HG03469 (cell line): ENCODE data around the gene MED8.

Experiments used
- ATAC-seq: cut with Tn5 transposase; IDR thresholded peaks from one replicate; pipeline ENCODE4 v1.9.1; 2021; ENCODE audit warnings: mild to moderate bottlenecking, moderate library complexity, moderate number of reproducible peaks; ENCODE audit not compliant: unreplicated experiment

The MED8 gene, protein sequence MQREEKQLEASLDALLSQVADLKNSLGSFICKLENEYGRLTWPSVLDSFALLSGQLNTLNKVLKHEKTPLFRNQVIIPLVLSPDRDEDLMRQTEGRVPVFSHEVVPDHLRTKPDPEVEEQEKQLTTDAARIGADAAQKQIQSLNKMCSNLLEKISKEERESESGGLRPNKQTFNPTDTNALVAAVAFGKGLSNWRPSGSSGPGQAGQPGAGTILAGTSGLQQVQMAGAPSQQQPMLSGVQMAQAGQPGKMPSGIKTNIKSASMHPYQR

DNA sequence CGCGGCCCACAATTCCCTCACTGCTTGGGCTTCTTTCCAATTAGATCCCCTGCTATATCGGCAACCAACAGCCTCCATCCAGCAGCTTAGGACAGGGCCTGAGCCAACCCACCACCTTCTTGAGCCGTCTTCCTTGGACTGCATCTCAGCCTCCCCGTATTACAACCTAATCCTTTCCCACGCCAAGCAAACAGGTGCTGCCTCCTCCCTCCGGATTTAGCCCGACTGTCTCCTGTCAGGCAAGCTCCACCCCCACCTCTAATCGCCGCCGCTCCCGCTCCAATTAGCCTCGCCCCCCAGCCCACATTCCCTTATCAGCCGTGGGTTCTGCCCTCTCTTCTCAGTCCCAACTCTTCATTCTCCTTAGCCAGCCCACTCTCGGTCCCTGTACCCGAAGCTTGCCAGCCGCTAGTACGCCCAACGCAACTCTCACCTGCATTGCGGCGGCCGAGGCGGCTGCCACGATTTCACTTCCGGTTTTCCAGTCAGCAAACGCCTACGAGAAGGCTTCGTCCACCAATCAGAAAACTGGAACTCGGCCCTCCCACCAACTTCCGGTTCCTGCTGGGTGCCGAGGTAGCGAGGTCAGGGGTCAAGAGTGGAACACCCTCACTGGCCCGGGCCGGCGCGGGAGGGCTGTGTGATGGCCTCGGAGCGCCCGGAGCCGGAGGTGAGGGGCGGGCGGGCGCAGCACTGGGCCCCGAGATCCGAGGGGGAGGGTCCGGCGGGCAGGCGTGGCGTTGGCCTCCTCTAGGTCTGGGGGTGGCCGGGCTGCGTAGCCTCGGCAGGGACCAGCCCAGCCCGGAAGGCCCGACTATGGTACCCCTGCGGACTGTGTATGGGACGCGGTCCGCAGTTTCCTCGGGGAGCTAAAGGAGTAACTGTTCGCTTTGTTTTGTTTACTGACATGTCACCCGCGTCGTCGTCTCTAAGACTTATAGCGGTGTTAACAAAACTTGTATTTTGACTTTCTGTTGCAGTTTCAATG is at the start of gene MED8, which contains the start of gene SZT2:
Gene MED8, minus strand, starts transcription at position 475 of the 988 bp plus-strand sequence. Its CDS starts 36 bp downstream, at position 439.
Gene SZT2, plus strand, starts transcription at position 574 of the 988 bp plus-strand sequence. Its CDS starts 70 bp downstream, at position 644.
- no peak for ATAC-seq

DNA sequence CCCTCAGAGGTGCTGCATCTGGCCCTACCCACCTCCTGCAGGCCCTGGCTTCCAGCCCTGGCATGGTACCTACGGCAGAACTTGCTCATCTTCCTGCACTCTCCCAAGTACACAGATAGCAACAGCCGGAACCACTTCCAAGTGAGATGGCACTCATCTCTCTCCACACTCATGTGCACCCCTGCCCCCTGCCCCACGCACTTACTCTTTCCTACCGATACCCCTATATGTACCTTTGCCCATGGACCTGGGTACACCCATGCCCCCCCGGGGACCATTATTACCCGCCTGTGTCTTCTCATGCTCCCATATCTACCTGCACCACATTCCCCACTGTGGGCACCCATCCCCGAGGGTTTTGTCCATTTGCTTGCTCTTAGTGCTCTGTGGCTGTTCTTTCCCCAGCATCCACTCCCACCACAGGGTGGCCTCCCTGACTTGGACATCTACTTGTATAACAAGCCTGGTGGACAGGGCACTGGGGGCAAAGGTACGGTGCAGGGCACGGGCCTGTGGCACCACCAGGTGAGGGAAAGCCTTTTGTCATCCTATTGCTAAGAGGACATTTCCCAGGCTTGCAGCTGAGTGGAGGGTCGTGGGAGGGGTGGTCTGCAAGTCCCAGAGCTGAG is 49.5 kb upstream of the MED8 start:
- ATAC-seq: no peak

GRCh38 chr1:43438576-43438952 is 49.0 kb upstream of the MED8 start:
- ATAC-seq: no peak

GRCh38 chr1:43438006-43438405 is 48.4 kb upstream of the MED8 start:
- no peak for ATAC-seq

- no peak for ATAC-seq
Measured at GRCh38 chr1:43437031-43437973, 47.7 kb upstream of the MED8 start.

DNA sequence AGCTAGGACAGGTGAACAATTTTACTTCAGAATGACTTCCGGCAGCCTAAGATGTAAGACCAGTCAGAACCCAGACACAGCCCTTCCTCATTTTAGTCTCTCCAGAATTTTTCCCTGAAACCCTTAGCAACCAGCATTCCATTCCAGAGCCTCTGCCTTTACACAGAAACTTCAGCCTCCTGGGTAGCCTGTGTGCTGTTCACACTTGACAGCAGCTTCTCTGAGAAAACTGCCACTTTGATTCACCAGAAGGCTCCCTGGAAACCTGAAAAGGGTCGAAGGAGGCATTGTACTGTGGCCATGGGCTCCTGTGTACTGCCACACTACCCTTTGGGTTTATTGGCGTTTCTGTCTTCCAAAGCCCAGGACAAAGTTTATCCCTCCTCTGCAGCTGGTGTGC is 46.8 kb upstream of the MED8 start:
- no peak for ATAC-seq

- ATAC-seq: no peak
Measured at GRCh38 chr1:43435146-43436145, 45.8 kb upstream of the MED8 start.

GRCh38 chr1:43434256-43434655 is 44.7 kb upstream of the MED8 start:
- no peak for ATAC-seq

GRCh38 chr1:43432907-43433306 is 43.3 kb upstream of the MED8 start:
- ATAC-seq: no peak

- ATAC-seq: no peak
Measured at GRCh38 chr1:43432171-43432860, 42.7 kb upstream of the MED8 start.

DNA sequence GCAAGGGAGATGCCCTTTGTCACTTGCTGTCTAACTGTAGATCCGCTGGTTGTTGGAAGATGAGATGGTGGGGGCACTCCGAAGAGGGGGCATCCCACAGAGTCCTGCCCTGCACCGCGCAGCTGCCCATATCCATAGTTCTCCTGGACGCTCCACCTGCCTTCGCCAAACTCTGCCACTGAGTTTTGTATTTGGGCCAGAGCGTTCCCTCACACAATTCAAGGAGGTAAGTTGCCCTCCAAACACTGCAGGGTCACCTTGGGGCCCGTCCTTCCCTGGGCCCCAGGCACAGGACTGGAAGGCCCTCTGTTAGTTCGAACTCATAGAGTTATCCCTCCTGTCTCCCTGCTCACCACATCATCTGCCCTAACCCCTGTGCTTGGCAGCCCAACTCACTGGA is 42.1 kb upstream of the MED8 start:
- no peak for ATAC-seq

- no peak for ATAC-seq
Measured at GRCh38 chr1:43430831-43431230, 41.2 kb upstream of the MED8 start.

DNA sequence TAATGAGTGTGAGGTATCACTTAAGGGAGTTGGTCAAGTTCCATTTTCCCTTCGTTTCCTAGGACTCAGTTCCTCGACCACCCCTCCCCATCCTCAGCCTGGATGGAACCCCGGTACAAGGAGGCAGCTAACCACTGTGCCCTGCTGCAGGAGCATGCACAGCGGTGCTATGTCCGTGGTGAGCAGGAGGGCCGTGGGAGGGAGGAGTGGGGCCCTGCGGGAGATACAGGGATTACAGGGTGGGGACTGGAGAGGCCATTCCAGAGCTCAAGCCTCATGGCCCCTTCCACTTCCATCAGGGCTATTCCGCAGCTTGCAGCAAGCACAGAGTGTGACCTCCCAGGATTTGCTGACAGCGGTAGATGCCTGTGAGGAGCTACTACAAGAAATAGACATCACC is 38.3 kb upstream of the MED8 start:
- no peak for ATAC-seq

DNA sequence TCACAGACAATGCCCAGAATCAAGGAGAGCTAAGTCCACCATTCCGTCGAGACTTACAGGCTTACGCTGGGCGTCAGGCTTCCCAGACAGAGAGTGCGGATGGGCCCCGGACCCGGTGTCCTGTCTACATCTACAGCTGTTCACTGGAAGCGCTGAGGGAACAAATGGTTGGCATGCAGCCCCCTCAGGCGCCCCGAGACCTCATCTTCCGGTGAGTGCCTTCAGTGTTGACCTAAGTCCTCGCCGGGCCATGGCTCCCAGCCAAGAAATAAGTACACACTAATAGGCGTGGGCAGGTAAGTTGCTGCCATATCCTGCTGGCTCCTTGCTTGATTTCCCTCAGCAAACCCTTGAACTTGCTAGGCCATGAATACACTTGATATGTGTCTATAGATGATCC is 37.9 kb upstream of the MED8 start:
- no peak for ATAC-seq

GRCh38 chr1:43426221-43426620 is 36.6 kb upstream of the MED8 start:
- no peak for ATAC-seq

DNA sequence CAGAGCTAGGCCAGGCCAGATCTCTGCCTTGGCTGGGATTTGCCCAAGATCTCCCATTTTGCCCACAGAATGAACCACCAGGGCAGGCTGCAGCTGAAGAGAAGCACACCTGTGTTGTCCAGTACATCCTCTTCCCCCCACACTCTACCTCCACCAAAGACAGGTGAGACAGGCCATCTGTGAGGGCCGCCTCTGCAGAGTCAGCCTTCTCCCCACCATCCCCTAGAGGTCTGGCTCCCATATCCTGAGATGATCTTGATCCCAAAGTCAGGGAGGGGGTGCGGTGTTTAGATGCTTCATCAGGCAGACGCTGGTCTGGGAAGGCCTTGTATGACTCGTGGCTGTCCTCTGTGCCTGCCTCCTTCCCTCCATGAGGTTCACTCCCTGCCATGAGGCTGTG is 35.4 kb upstream of the MED8 start:
- no peak for ATAC-seq

DNA sequence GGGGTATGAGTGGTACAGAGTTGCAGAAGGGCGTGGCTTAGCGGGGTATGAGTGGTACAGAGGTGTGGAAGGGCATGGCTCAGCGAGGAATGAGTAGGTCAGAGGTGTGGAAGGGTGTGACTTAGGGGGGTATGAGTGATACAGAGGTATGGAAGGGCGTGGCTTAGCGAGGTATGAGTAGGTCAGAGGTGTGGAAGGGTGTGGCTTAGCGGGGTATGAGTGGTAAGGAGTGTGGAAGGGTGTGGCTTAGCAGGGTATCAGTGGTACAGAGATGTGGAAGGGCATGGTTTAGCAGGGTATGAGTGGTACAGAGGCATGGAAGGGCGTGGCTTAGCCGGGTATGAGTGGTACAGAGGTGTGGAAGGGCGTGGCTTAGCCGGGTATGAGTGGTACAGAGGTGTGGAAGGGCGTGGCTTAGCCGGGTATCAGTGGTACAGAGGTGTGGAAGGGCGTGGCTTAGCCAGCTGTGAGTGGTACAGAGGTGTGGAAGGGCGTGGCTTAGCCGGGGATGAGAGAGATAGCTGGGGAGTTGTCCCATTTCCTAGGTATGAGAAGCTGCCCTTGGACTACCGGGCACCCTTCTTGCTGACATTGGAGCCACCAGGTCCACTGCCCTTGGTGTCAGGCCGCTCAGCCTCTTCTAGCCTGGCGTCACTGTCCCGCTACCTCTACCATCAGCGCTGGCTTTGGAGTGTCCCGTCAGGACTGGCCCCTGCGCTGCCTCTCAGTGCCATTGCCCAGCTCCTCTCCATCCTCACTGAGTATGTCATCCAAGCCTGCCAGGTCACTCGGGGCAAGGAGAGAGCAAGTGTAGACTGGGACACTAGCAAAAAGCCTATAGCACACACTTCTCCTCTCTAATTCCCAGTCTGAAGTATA is 34.3 kb upstream of the MED8 start:
- no peak for ATAC-seq
